Large intestine (tissue), 3 donors: ENCODE measurements around the gene HIBADH. TPM values are rescaled to one million over a fixed set of nuclear protein-coding genes. Genes with fewer than 3 reads are reported as not detected.

Experiments used
- DNase-seq, 2 donors: peaks; one replicate each; pipeline versions ENCODE4 v3.0.0 to v3.0.0-alpha.2; 2013
- H3K27ac ChIP-seq: one replicate; pipeline ENCODE4 v1.5.1; 2013; ENCODE audit warnings: low read length
- H3K27me3 ChIP-seq: 2 replicates; pipeline ENCODE4 v1.6.1; 2013; ENCODE audit warnings: low read length; ENCODE audit not compliant: control insufficient read depth, insufficient read depth
- H3K36me3 ChIP-seq: 2 replicates; pipeline ENCODE4 v1.6.1; 2013; ENCODE audit warnings: low read length; ENCODE audit not compliant: control insufficient read depth, insufficient read depth
- H3K4me1 ChIP-seq: one replicate; pipeline ENCODE4 v1.6.1; 2013; ENCODE audit warnings: low read length; ENCODE audit not compliant: control insufficient read depth, insufficient read depth
- H3K4me3 ChIP-seq: one replicate; pipeline ENCODE4 v1.5.1; 2013; ENCODE audit warnings: low read length
- H3K9me3 ChIP-seq: one replicate; pipeline ENCODE4 v1.6.1; 2013; ENCODE audit warnings: mild to moderate bottlenecking, low read depth, low read length, moderate library complexity; ENCODE audit not compliant: control insufficient read depth
- WGBS: methylation state at CpG from one replicate; pipeline ENCODE4 v1.1.5; 2013; ENCODE audit warnings: low lambda C conversion rate; ENCODE audit not compliant: insufficient coverage; 5-methylcytosine and 5-hydroxymethylcytosine counted together
- polyA plus RNA-seq: library from polyadenylated mRNA; unstranded; fragments of 120-200 nt; gene quantifications from one replicate; pipeline ENCODE4 v1.2.1, GENCODE V29; 2013

Gene HIBADH
- polyA plus RNA-seq, 1 donor, result 54.2 TPM

- H3K36me3 ChIP-seq, result peaks cover 2% of the 10 kb centered on the region
- DNase-seq, result peak; percentile 12 to 33
- 67% methylated on average over 1 of the region's 2 CpGs for WGBS
- H3K27ac ChIP-seq, result peak overlapping the region; percentile 62
- H3K4me1 ChIP-seq, result peaks cover 21% of the 10 kb centered on the region
- H3K4me3 ChIP-seq, result no peak overlapping the region
- no peaks in the 10 kb centered on the region for H3K9me3 ChIP-seq
- H3K27me3 ChIP-seq, result no peaks in the 10 kb centered on the region
Observed at GRCh38 chr7:27605689-27606269, 56.9 kb downstream of the HIBADH start.

- H3K27ac ChIP-seq, result no peak overlapping the region
- DNase-seq, result no peak
- H3K4me1 ChIP-seq, result peaks cover 21% of the 10 kb centered on the region
- WGBS, result no CpG with 5 or more reads among the region's 2 CpGs
- H3K9me3 ChIP-seq, result no peaks in the 10 kb centered on the region
- H3K36me3 ChIP-seq, result peaks cover 2% of the 10 kb centered on the region
- no peak overlapping the region for H3K4me3 ChIP-seq
- no peaks in the 10 kb centered on the region for H3K27me3 ChIP-seq
Observed at GRCh38 chr7:27605283-27605682, 57.4 kb downstream of the HIBADH start.

- DNase-seq, result no peak
- H3K9me3 ChIP-seq, result no peaks in the 10 kb centered on the region
- no peak overlapping the region for H3K27ac ChIP-seq
- H3K4me1 ChIP-seq, result peaks cover 20% of the 10 kb centered on the region
- H3K27me3 ChIP-seq, result no peaks in the 10 kb centered on the region
- no peak overlapping the region for H3K4me3 ChIP-seq
- peaks cover 2% of the 10 kb centered on the region for H3K36me3 ChIP-seq
- WGBS, result 83% methylated on average over 1 of the region's 2 CpGs
Observed at GRCh38 chr7:27603813-27604212, 58.9 kb downstream of the HIBADH start.

- WGBS, result 53% methylated on average over 4 of the region's 4 CpGs
- peaks cover 14% of the 10 kb centered on the region for H3K4me1 ChIP-seq
- H3K4me3 ChIP-seq, result no peak overlapping the region
- H3K27ac ChIP-seq, result no peak overlapping the region
- DNase-seq, result no peak
- H3K27me3 ChIP-seq, result no peaks in the 10 kb centered on the region
- H3K9me3 ChIP-seq, result no peaks in the 10 kb centered on the region
- peaks cover 2% of the 10 kb centered on the region for H3K36me3 ChIP-seq
Observed at GRCh38 chr7:27602766-27603165, 59.9 kb downstream of the HIBADH start.

- H3K4me1 ChIP-seq, result peaks cover 3% of the 10 kb centered on the region
- WGBS, result 100% methylated on average over 2 of the region's 2 CpGs
Observed at GRCh38 chr7:27601217-27601616, 61.5 kb downstream of the HIBADH start.

GRCh38 chr7:27600247-27600646 is 62.4 kb downstream of the HIBADH start:
- WGBS, result 100% methylated on average over 1 of the region's 1 CpG
- Histone ChIP-seq H3K9me3 (no peaks in the 10 kb centered on the region), H3K27me3 (no peaks in the 10 kb centered on the region), H3K27ac (no peak overlapping the region), H3K4me1 (peaks cover 2% of the 10 kb centered on the region), H3K4me3 (no peak overlapping the region), H3K36me3 (peaks cover 2% of the 10 kb centered on the region)
- no peak for DNase-seq

More at GRCh38 chr7:27601217-27601616, 61.5 kb downstream of the HIBADH start:
- Histone ChIP-seq H3K9me3 (no peaks in the 10 kb centered on the region), H3K36me3 (peaks cover 2% of the 10 kb centered on the region), H3K27ac (no peak overlapping the region), H3K27me3 (no peaks in the 10 kb centered on the region), H3K4me3 (no peak overlapping the region)
- DNase-seq, result no peak

GRCh38 chr7:27595009-27595408 is 67.7 kb downstream of the HIBADH start:
- H3K9me3 ChIP-seq, result no peaks in the 10 kb centered on the region
- no peaks in the 10 kb centered on the region for H3K36me3 ChIP-seq
- no peaks in the 10 kb centered on the region for H3K4me1 ChIP-seq
- H3K27ac ChIP-seq, result no peak overlapping the region
- WGBS, result no CpG with 5 or more reads among the region's 5 CpGs
- H3K4me3 ChIP-seq, result no peak overlapping the region
- DNase-seq, result no peak
- no peaks in the 10 kb centered on the region for H3K27me3 ChIP-seq

GRCh38 chr7:27593226-27593625 is 69.5 kb downstream of the HIBADH start:
- WGBS, result no CpG with 5 or more reads among the region's 2 CpGs
- peaks cover 2% of the 10 kb centered on the region for H3K36me3 ChIP-seq
- DNase-seq, result no peak

GRCh38 chr7:27590416-27590815 is 72.3 kb downstream of the HIBADH start:
- Histone ChIP-seq H3K27ac (no peak overlapping the region), H3K4me3 (no peak overlapping the region), H3K9me3 (no peaks in the 10 kb centered on the region), H3K36me3 (peaks cover 2% of the 10 kb centered on the region), H3K27me3 (no peaks in the 10 kb centered on the region), H3K4me1 (no peaks in the 10 kb centered on the region)
- no CpG with 5 or more reads among the region's 1 CpG for WGBS
- DNase-seq, result no peak

More at GRCh38 chr7:27593226-27593625, 69.5 kb downstream of the HIBADH start:
- H3K27ac ChIP-seq, result no peak overlapping the region
- H3K4me3 ChIP-seq, result no peak overlapping the region
- no peaks in the 10 kb centered on the region for H3K9me3 ChIP-seq
- H3K4me1 ChIP-seq, result no peaks in the 10 kb centered on the region
- H3K27me3 ChIP-seq, result no peaks in the 10 kb centered on the region

GRCh38 chr7:27587429-27587828 is 75.3 kb downstream of the HIBADH start:
- Histone ChIP-seq H3K4me1 (no peaks in the 10 kb centered on the region), H3K4me3 (no peak overlapping the region), H3K27me3 (no peaks in the 10 kb centered on the region), H3K36me3 (peaks cover 2% of the 10 kb centered on the region), H3K9me3 (no peaks in the 10 kb centered on the region), H3K27ac (no peak overlapping the region)
- no peak for DNase-seq
- 100% methylated on average over 3 of the region's 3 CpGs for WGBS

GRCh38 chr7:27586825-27587224 is 75.9 kb downstream of the HIBADH start:
- DNase-seq, result peak; percentile 8 to 14
- Histone ChIP-seq H3K4me1 (no peaks in the 10 kb centered on the region), H3K27ac (no peak overlapping the region), H3K9me3 (no peaks in the 10 kb centered on the region), H3K4me3 (no peak overlapping the region), H3K36me3 (peaks cover 2% of the 10 kb centered on the region), H3K27me3 (no peaks in the 10 kb centered on the region)
- WGBS, result no CpG with 5 or more reads among the region's 8 CpGs
